Measurements from ENCODE around the gene ZAR1.
A peak's percentile ranks its signal among the peaks of the same experiment; 100 is the strongest.

The ZAR1 gene

DNA sequence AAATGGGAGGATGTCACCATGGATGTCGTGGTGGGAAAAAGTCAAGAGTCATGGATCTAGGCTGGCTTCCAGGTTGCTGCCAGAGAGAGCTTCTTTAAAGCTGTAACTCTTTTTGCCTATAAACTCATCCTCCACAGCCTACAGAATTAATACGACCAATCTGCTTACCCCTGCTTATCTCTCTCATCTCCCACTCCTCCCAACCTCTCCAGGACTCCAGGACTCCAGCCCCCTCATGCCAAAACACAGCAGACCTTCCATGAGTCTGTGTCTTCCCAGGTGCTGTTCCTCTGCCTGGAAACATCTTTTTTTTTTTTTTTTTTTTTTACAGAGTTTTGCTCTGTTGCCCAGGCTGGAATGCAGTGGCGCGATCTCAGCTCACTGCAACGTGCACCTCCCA, 22.2 kb upstream of the ZAR1 start:
- no peak overlapping the region for H2AFZ ChIP-seq (ENCODE audit: low read length, unreplicated experiment)
- no peaks in the 10 kb centered on the region for H3K4me1 ChIP-seq (ENCODE audit: control insufficient read depth, insufficient read depth, low read length, unreplicated experiment)
- no peak overlapping the region for H3K27ac ChIP-seq (ENCODE audit: low read depth, low read length)
- H3K36me3 ChIP-seq (ENCODE audit: insufficient read depth, low read length) = no peaks in the 10 kb centered on the region
- H3K27me3 ChIP-seq (ENCODE audit: insufficient read depth, low read length) = peaks cover 10% of the 10 kb centered on the region; the same call in 1 of the 2 replicates
- no peak overlapping the region for H3K4me3 ChIP-seq (ENCODE audit: low read depth, low read length)
- no peaks in the 10 kb centered on the region for H3K79me2 ChIP-seq (ENCODE audit: control insufficient read depth, insufficient read depth, low read length, unreplicated experiment)

DNA sequence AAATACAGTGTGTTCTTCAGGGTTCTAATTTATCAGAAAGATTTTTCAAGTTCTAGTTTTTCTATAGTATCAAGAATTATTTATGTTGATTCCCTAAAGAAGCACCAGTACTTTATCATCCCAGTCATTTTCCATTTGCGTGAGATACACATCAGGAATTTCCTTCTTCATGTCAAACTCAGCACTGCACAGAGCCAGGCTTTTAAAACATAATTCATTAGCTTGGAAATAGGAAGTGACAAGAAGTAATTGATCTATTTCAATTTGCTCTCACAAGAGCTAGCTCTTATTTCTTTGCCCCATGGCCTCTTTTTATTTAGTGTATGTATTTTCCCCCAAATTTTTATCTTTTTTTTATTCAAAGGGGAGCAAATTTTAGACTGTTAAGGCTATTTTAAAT, 19.9 kb upstream of the ZAR1 start:
- Histone ChIP-seq H2AFZ (ENCODE audit: low read length, unreplicated experiment) (no peak overlapping the region), H3K4me3 (ENCODE audit: low read depth, low read length) (no peak overlapping the region), H3K27ac (ENCODE audit: low read depth, low read length) (no peak overlapping the region), H3K4me1 (ENCODE audit: control insufficient read depth, insufficient read depth, low read length, unreplicated experiment) (no peaks in the 10 kb centered on the region), H3K27me3 (ENCODE audit: insufficient read depth, low read length) (no peaks in the 10 kb centered on the region), H3K79me2 (ENCODE audit: control insufficient read depth, insufficient read depth, low read length, unreplicated experiment) (no peaks in the 10 kb centered on the region), H3K36me3 (ENCODE audit: insufficient read depth, low read length) (no peaks in the 10 kb centered on the region)

DNA sequence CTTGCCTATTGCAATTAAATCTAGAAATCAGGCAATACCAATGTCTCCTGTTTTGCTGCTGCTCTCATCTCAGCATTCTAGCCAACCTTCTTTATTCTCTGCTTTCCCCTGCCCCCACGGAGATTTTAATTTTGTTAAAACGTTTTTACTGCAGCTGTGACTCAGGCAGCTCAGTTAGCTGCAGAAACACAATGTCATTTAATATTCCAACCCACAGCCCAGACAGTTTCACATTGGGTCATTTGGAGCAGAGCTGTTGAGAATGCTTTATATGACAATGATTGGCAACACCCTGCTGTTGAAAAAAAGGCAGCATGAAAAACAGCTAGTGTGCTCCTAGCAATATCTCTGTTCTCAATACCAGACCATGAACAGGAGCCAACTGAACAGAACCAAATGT, 19.5 kb upstream of the ZAR1 start:
- H3K4me3 ChIP-seq (ENCODE audit: low read depth, low read length) = no peak overlapping the region
- no peak overlapping the region for H3K27ac ChIP-seq (ENCODE audit: low read depth, low read length)
- H3K4me1 ChIP-seq (ENCODE audit: control insufficient read depth, insufficient read depth, low read length, unreplicated experiment) = no peaks in the 10 kb centered on the region
- H2AFZ ChIP-seq (ENCODE audit: low read length, unreplicated experiment) = no peak overlapping the region
- no peaks in the 10 kb centered on the region for H3K79me2 ChIP-seq (ENCODE audit: control insufficient read depth, insufficient read depth, low read length, unreplicated experiment)
- H3K36me3 ChIP-seq (ENCODE audit: insufficient read depth, low read length) = no peaks in the 10 kb centered on the region
- H3K27me3 ChIP-seq (ENCODE audit: insufficient read depth, low read length) = no peaks in the 10 kb centered on the region

DNA sequence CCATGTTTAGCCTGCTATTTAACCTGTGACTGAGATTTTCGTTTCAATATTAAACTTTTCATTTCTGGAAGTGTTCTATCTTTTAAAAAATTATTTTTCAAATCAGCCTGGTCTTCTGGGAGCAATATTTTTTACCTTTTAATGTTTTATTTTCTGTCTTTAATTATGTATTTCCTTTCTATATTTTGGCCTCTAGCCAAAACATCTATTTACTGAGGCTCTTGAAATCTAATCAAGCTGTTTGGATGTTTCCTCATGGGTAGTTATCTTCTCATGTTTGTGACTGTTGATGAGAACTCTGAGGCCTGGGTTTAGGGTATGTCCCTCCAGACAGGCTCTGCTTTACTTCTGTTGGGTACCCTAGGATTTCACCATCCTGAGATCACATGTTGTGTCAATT, 17.3 kb upstream of the ZAR1 start:
- Histone ChIP-seq H3K36me3 (ENCODE audit: insufficient read depth, low read length) (no peaks in the 10 kb centered on the region), H3K27ac (ENCODE audit: low read depth, low read length) (no peak overlapping the region), H3K79me2 (ENCODE audit: control insufficient read depth, insufficient read depth, low read length, unreplicated experiment) (no peaks in the 10 kb centered on the region), H2AFZ (ENCODE audit: low read length, unreplicated experiment) (no peak overlapping the region), H3K4me1 (ENCODE audit: control insufficient read depth, insufficient read depth, low read length, unreplicated experiment) (no peaks in the 10 kb centered on the region), H3K27me3 (ENCODE audit: insufficient read depth, low read length) (no peaks in the 10 kb centered on the region), H3K4me3 (ENCODE audit: low read depth, low read length) (no peak overlapping the region)

DNA sequence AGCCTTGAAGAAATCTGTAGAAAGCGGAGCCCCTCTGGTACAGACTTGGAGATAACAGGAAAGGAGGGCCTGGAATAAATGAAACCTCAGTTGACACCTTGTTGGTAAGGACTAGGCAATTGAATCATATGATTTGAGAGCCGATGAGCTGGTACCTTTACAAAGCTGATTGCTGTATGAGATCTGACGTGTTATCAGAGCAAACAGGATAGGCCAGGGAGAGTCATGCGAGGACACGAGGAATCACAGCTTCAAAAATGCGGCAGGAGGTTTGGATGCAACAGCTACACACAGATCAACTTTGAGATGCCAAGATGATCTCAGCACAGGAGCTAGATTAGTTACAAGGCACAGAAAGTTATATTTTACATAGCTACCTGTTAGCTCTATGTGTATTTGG, 14.3 kb upstream of the ZAR1 start:
- no peak overlapping the region for H3K27ac ChIP-seq (ENCODE audit: low read depth, low read length)
- H3K4me3 ChIP-seq (ENCODE audit: low read depth, low read length) = no peak overlapping the region

DNA sequence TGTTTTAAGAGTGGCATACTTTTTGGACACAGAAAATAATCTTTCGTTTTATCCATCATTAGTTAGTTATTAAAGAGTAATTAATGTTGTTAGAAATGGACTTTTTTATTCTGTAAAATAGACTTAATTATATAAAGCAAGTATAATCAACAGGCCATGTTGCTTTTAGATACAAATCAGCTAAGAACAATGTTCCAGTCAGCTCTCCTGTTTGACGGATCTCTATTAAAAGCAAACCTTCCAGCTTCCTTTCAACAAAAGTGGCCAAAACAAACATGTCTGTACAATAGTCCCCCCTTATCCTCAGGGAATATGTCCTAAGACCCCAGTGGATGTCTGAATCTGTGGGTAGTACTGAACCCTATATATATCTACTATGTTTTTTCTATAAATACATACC, 11.8 kb upstream of the ZAR1 start:
- Histone ChIP-seq H3K79me2 (ENCODE audit: control insufficient read depth, insufficient read depth, low read length, unreplicated experiment) (no peaks in the 10 kb centered on the region), H3K27me3 (ENCODE audit: insufficient read depth, low read length) (peaks cover 27% of the 10 kb centered on the region), H2AFZ (ENCODE audit: low read length, unreplicated experiment) (no peak overlapping the region), H3K36me3 (ENCODE audit: insufficient read depth, low read length) (no peaks in the 10 kb centered on the region), H3K4me1 (ENCODE audit: control insufficient read depth, insufficient read depth, low read length, unreplicated experiment) (no peaks in the 10 kb centered on the region), H3K4me3 (ENCODE audit: low read depth, low read length) (no peak overlapping the region), H3K27ac (ENCODE audit: low read depth, low read length) (no peak overlapping the region)

More for the DNA sequence above, 14.3 kb upstream of the ZAR1 start:
- no peak overlapping the region for H2AFZ ChIP-seq (ENCODE audit: low read length, unreplicated experiment)
- no peaks in the 10 kb centered on the region for H3K4me1 ChIP-seq (ENCODE audit: control insufficient read depth, insufficient read depth, low read length, unreplicated experiment)
- peaks cover 4% of the 10 kb centered on the region; the same call in 1 of the 2 replicates for H3K27me3 ChIP-seq (ENCODE audit: insufficient read depth, low read length)
- H3K36me3 ChIP-seq (ENCODE audit: insufficient read depth, low read length) = no peaks in the 10 kb centered on the region
- no peaks in the 10 kb centered on the region for H3K79me2 ChIP-seq (ENCODE audit: control insufficient read depth, insufficient read depth, low read length, unreplicated experiment)

DNA sequence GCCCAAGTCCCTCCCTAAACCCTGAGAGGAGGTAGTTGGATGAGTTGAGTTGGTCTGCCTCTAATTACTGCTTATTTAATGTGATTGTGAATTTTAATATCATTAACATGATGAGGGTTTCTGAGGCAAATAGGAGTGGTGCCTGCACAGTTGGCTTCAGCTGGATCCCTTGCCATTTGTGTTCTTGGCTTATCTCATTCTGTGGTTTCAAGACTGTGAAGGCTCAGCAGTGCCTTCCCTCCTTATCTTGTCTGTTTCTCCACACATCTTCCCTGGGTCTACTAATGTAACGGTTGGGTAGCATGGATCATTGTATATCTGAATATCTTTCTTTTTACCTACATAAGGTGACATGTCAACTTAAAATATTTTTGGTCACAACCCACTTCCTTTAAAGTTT, 8.5 kb upstream of the ZAR1 start:
- no peak overlapping the region for H3K27ac ChIP-seq (ENCODE audit: low read depth, low read length)
- no peak overlapping the region for H2AFZ ChIP-seq (ENCODE audit: low read length, unreplicated experiment)
- H3K4me1 ChIP-seq (ENCODE audit: control insufficient read depth, insufficient read depth, low read length, unreplicated experiment) = no peaks in the 10 kb centered on the region
- H3K79me2 ChIP-seq (ENCODE audit: control insufficient read depth, insufficient read depth, low read length, unreplicated experiment) = no peaks in the 10 kb centered on the region
- no peaks in the 10 kb centered on the region for H3K36me3 ChIP-seq (ENCODE audit: insufficient read depth, low read length)
- H3K27me3 ChIP-seq (ENCODE audit: insufficient read depth, low read length) = peaks cover 59% of the 10 kb centered on the region
- H3K4me3 ChIP-seq (ENCODE audit: low read depth, low read length) = no peak overlapping the region

DNA sequence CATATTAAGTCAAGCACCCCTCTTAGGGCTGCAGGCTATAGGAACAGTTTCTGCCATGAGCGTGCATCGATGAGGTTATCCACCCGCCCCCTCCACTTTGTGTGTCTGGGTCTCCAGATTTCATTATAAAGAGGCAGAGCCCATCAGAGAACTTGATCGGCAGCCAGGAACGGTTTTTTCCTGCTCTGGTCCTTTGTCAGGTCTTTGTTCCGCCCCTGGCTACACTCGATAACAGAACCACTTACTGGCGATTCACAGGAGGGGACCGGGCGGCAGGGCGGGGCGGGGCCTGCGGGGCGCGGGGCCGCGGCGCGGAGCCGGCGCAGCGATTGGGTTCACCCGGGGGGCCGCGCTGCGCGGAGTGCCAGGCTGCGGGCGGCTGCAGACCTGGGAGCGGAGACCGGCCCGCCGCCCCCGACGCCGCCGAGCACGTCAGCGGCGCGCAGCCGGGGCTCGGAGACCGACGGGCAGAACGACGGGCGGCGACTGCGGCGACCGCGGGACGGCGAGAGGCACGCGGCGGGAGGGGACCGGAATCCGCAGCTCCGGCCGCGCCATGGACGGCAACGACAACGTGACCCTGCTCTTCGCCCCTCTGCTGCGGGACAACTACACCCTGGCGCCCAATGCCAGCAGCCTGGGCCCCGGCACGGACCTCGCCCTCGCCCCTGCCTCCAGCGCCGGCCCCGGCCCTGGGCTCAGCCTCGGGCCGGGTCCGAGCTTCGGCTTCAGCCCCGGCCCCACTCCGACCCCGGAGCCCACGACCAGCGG, 6.9 kb upstream of the ZAR1 start, which contains the start of gene SLC10A4:
TSS of gene SLC10A4 (plus strand) at position 338 of the 771 bp plus-strand sequence. CDS start at position 557, 219 bp downstream.
- Histone ChIP-seq H3K27me3 (ENCODE audit: insufficient read depth, low read length) (peaks cover 73% of the 10 kb centered on the region), H3K4me3 (ENCODE audit: low read depth, low read length) (no peak within 1 kb of the TSS), H3K36me3 (ENCODE audit: insufficient read depth, low read length) (no peaks in the 10 kb centered on the region), H3K4me1 (ENCODE audit: control insufficient read depth, insufficient read depth, low read length, unreplicated experiment) (no peaks in the 10 kb centered on the region), H3K27ac (ENCODE audit: low read depth, low read length) (no peak within 1 kb of the TSS), H2AFZ (ENCODE audit: low read length, unreplicated experiment) (peak within 1 kb of the TSS; percentile 6), H3K79me2 (ENCODE audit: control insufficient read depth, insufficient read depth, low read length, unreplicated experiment) (no peaks in the 10 kb centered on the region)

DNA sequence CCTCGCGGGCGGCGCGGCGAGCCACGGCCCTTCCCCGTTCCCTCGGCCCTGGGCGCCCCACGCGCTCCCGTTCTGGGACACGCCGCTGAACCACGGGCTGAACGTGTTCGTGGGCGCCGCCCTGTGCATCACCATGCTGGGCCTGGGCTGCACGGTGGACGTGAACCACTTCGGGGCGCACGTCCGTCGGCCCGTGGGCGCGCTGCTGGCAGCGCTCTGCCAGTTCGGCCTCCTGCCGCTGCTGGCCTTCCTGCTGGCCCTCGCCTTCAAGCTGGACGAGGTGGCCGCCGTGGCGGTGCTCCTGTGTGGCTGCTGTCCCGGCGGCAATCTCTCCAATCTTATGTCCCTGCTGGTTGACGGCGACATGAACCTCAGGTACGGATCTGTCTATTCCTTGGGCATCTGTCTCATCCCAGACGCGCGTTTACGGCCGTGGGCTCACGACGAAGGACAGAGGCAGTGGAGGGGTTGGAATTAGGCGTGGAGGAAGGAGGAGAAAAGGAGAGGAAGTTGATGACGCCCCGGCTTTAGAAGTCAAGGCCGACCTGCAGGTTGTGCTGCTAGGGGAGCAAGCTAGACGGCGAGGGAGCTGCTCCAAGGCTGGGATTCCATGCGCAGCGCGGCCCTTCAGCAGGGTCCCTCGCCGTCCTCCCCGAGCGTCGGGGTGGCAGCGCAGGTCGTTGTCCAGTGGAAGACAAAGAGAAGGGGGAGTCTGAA, 6.1 kb upstream of the ZAR1 start:
- Histone ChIP-seq H3K27me3 (ENCODE audit: insufficient read depth, low read length) (peaks cover 81% of the 10 kb centered on the region), H3K79me2 (ENCODE audit: control insufficient read depth, insufficient read depth, low read length, unreplicated experiment) (no peaks in the 10 kb centered on the region), H3K4me3 (ENCODE audit: low read depth, low read length) (no peak overlapping the region), H3K27ac (ENCODE audit: low read depth, low read length) (no peak overlapping the region), H3K36me3 (ENCODE audit: insufficient read depth, low read length) (no peaks in the 10 kb centered on the region), H2AFZ (ENCODE audit: low read length, unreplicated experiment) (peak overlapping the region; percentile 6), H3K4me1 (ENCODE audit: control insufficient read depth, insufficient read depth, low read length, unreplicated experiment) (no peaks in the 10 kb centered on the region)

DNA sequence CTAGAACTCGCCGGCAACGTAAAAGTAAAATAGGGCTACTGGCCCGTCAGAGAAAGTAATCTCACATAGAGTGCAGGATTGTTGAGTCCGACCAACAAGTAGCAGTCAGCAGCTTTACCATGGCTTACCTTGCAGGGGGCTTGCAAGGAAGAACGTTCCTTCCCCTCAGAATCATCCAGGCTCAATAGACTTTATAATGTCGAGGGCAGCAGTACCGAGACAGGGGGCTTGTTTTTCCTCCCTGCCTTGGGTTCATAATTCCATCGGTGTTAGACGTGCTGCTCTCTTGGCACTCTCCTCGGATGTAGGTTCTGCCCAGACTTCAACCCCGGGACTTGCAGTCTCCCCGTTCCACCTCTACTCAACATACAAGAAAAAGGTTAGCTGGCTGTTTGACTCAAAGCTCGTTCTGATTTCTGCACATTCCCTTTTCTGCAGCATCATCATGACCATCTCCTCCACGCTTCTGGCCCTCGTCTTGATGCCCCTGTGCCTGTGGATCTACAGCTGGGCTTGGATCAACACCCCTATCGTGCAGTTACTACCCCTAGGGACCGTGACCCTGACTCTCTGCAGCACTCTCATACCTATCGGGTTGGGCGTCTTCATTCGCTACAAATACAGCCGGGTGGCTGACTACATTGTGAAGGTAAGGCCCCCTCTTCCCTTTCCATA, 5.4 kb upstream of the ZAR1 start:
- H3K79me2 ChIP-seq (ENCODE audit: control insufficient read depth, insufficient read depth, low read length, unreplicated experiment) = no peaks in the 10 kb centered on the region
- H3K27ac ChIP-seq (ENCODE audit: low read depth, low read length) = no peak overlapping the region
- H3K36me3 ChIP-seq (ENCODE audit: insufficient read depth, low read length) = no peaks in the 10 kb centered on the region
- H3K27me3 ChIP-seq (ENCODE audit: insufficient read depth, low read length) = peaks cover 88% of the 10 kb centered on the region
- H2AFZ ChIP-seq (ENCODE audit: low read length, unreplicated experiment) = no peak overlapping the region
- H3K4me1 ChIP-seq (ENCODE audit: control insufficient read depth, insufficient read depth, low read length, unreplicated experiment) = no peaks in the 10 kb centered on the region
- H3K4me3 ChIP-seq (ENCODE audit: low read depth, low read length) = no peak overlapping the region

All from ACC112 (cell line).